ENCODE results near the gene SLC39A9.

SLC39A9 gene

GRCh38 chr14:69358966-69359365, 39.5 kb upstream of the SLC39A9 start:
- H3K4me3 ChIP-seq (ENCODE audit: low read depth, low read length): no peak overlapping the region
- TF ChIP-seq, protein P1, sequence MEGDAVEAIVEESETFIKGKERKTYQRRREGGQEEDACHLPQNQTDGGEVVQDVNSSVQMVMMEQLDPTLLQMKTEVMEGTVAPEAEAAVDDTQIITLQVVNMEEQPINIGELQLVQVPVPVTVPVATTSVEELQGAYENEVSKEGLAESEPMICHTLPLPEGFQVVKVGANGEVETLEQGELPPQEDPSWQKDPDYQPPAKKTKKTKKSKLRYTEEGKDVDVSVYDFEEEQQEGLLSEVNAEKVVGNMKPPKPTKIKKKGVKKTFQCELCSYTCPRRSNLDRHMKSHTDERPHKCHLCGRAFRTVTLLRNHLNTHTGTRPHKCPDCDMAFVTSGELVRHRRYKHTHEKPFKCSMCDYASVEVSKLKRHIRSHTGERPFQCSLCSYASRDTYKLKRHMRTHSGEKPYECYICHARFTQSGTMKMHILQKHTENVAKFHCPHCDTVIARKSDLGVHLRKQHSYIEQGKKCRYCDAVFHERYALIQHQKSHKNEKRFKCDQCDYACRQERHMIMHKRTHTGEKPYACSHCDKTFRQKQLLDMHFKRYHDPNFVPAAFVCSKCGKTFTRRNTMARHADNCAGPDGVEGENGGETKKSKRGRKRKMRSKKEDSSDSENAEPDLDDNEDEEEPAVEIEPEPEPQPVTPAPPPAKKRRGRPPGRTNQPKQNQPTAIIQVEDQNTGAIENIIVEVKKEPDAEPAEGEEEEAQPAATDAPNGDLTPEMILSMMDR (IDR thresholded peaks at IDR 0.05; ENCODE audit: low read depth, low read length): no peak

- TF ChIP-seq, protein P1 (IDR thresholded peaks at IDR 0.05; ENCODE audit: low read depth, low read length): no peak
- H3K4me3 ChIP-seq (ENCODE audit: low read depth, low read length): no peak overlapping the region
These were observed 37.9 kb upstream of the SLC39A9 start for GRCh38 chr14:69360438-69361108.

DNA sequence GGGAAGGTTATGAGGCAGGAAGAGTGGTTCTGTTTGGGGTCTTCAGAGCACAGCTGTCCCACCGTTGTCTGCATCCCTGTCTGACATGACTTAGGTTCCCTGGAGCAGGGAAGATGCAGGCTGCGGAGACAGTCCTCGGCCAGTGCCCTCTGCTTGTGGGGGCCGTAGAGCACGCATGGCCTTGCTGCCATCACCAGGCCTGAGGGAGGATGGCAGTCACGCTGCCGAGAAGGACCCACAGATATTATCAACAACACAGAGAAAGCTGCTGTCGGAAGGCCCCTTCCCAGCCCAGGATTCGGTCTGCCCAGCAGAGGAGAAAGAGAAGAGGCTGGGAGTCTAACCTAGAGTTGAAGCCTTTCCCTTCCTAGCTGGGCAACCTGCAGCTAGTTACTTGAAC, 35.4 kb upstream of the SLC39A9 start:
- no peak overlapping the region for H3K4me3 ChIP-seq (ENCODE audit: low read depth, low read length)
- TF ChIP-seq, protein P1 (IDR thresholded peaks at IDR 0.05; ENCODE audit: low read depth, low read length): peak; percentile 28; the same call in 1 of the 2 replicates

- TF ChIP-seq, protein P1 (IDR thresholded peaks at IDR 0.05; ENCODE audit: low read depth, low read length): no peak
- no peak overlapping the region for H3K4me3 ChIP-seq (ENCODE audit: low read depth, low read length)
These were observed 34.5 kb upstream of the SLC39A9 start for GRCh38 chr14:69363964-69364363.

DNA sequence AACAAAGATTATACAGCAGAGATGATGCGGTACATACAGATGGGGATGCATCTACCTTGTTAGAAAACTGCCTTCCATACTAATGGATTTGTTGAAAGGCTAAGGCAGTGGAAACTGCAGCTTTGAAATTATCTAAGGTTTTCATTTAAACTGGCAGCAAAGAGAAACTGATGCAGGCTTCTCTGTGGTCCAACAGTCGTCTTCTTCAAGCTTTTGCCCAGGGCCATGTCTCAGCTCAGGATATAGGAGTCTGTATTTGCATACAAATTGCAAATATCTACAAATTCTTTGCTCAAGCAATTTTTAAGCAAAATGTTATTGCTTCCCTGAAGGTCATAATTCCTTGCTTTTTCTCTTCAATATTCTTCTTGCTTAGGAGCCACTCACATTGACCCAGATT, 34.1 kb upstream of the SLC39A9 start:
- no peak overlapping the region for H3K4me3 ChIP-seq (ENCODE audit: low read depth, low read length)
- TF ChIP-seq, protein P1 (IDR thresholded peaks at IDR 0.05; ENCODE audit: low read depth, low read length): no peak

DNA sequence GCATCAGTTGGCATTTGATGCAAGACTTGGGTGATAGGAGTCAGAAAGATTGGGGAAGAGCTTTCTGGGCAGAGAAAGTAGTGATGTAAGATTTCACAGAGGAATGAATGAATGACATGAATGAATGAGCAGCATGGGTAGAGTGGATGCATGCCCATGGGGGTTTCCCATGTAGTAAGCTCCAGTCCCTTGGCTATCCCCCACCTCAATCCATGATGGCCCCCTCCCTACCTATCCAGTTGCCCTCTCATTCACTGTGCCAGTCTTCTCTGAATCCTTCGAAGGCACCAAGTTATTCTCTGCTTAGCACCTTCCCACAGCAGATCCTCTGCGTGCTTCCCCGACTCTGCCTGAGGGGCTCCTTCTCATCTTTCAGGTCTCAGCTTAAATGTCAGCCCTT, 32.4 kb upstream of the SLC39A9 start:
- no peak overlapping the region for H3K4me3 ChIP-seq (ENCODE audit: low read depth, low read length)
- TF ChIP-seq, protein P1 (IDR thresholded peaks at IDR 0.05; ENCODE audit: low read depth, low read length): no peak

DNA sequence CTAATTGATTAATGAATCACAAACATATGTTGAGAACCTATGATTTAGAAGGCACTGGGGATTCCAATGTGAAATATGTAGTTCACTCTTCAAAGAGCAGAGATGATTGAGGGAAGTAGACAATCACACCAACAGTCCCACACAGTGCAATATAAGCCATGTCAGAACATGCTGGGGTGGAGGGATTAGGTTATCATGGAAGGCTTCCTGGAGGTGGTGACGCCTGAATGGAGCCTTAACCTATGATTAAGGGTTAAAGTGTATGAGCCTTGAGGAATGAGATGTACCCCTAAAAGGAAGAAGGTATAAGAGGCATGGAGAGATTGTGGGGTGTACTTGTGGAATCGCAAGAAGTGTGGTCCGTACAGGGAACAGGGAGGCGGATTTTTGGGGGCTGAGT, 31.7 kb upstream of the SLC39A9 start:
- TF ChIP-seq, protein P1 (IDR thresholded peaks at IDR 0.05; ENCODE audit: low read depth, low read length): no peak
- no peak overlapping the region for H3K4me3 ChIP-seq (ENCODE audit: low read depth, low read length)

All from WI38 (cell line).